G401.6 (cell line): ENCODE results near the gene SGMS1.
"Not testable (repeated sequence)": the region's sequence is repeated elsewhere in the genome, so short reads cannot be mapped to it uniquely, and the experiment has no call there.

Experiments used
- FAIRE-seq: peaks from 2 replicates; lab custom pipeline; 2012; peaks lifted over from hg19 to GRCh38; lab: Jason Lieb, UNC

The SGMS1 gene

GRCh38 chr10:50556237-50557120 is 67.3 kb downstream of the SGMS1 start:
- FAIRE-seq = no peak

GRCh38 chr10:50554995-50555568 is 68.7 kb downstream of the SGMS1 start:
- FAIRE-seq = no peak

- no peak for FAIRE-seq
Measured at GRCh38 chr10:50554376-50554994, 69.3 kb downstream of the SGMS1 start.

- no peak for FAIRE-seq
Measured at GRCh38 chr10:50552771-50553535, 70.8 kb downstream of the SGMS1 start.

GRCh38 chr10:50552308-50552707 is 71.4 kb downstream of the SGMS1 start:
- no peak for FAIRE-seq

- FAIRE-seq = no peak
Measured at GRCh38 chr10:50551894-50552293, 71.9 kb downstream of the SGMS1 start.

GRCh38 chr10:50550291-50550839 is 73.4 kb downstream of the SGMS1 start:
- FAIRE-seq = no peak

- not testable (repeated sequence) for FAIRE-seq
Measured at GRCh38 chr10:50549186-50549585, 74.6 kb downstream of the SGMS1 start.

- FAIRE-seq = not testable (repeated sequence)
Measured at GRCh38 chr10:50548481-50548880, 75.3 kb downstream of the SGMS1 start.

GRCh38 chr10:50546287-50546686 is 77.5 kb downstream of the SGMS1 start:
- FAIRE-seq = not testable (repeated sequence)

- no peak for FAIRE-seq
Measured at GRCh38 chr10:50545846-50546245, 77.9 kb downstream of the SGMS1 start.

GRCh38 chr10:50544857-50545429 is 78.8 kb downstream of the SGMS1 start:
- FAIRE-seq = no peak

- FAIRE-seq = no peak
Measured at GRCh38 chr10:50544095-50544856, 79.5 kb downstream of the SGMS1 start.

- no peak for FAIRE-seq
Measured at GRCh38 chr10:50542871-50543270, 80.9 kb downstream of the SGMS1 start.

- FAIRE-seq = no peak
Measured at GRCh38 chr10:50541921-50542320, 81.8 kb downstream of the SGMS1 start.

GRCh38 chr10:50541317-50541716 is 82.4 kb downstream of the SGMS1 start:
- FAIRE-seq = no peak

GRCh38 chr10:50540826-50541122 is 83.0 kb downstream of the SGMS1 start:
- no peak for FAIRE-seq

GRCh38 chr10:50540069-50540825 is 83.5 kb downstream of the SGMS1 start:
- no peak for FAIRE-seq

- no peak for FAIRE-seq
Measured at GRCh38 chr10:50538555-50539398, 85.0 kb downstream of the SGMS1 start.
